WTC11 (cell line): ENCODE results near the gene COX7A2.

ENCODE experiments used
- JUN ChIP-seq: sonication (generic); formaldehyde crosslinking; IDR thresholded peaks from 2 replicates; pipeline ENCODE4 v1.8.0; 2023; ENCODE audit warnings: mild to moderate bottlenecking, missing genetic modification reagents
- TF ChIP-seq, protein P1 (sequence below): sonication (generic); formaldehyde crosslinking; IDR thresholded peaks from 2 replicates; pipeline ENCODE4 v1.8.0; 2022; ENCODE audit warnings: missing genetic modification reagents
- TF ChIP-seq, protein P2 (sequence below): sonication (generic); formaldehyde crosslinking; conservative IDR thresholded peaks from 2 replicates; pipeline ENCODE4 v1.8.1; 2022; ENCODE audit warnings: mild to moderate bottlenecking, missing genetic modification reagents
- TF ChIP-seq, protein P3 (sequence below): sonication (generic); formaldehyde crosslinking; IDR thresholded peaks from 2 replicates; pipeline ENCODE4 v1.8.1; 2023; ENCODE audit warnings: mild to moderate bottlenecking, missing genetic modification reagents
- TF ChIP-seq, protein P4 (sequence below): sonication (generic); formaldehyde crosslinking; IDR thresholded peaks from 2 replicates; pipeline ENCODE4 v1.8.0; 2022; ENCODE audit warnings: mild to moderate bottlenecking, missing genetic modification reagents

DNA sequence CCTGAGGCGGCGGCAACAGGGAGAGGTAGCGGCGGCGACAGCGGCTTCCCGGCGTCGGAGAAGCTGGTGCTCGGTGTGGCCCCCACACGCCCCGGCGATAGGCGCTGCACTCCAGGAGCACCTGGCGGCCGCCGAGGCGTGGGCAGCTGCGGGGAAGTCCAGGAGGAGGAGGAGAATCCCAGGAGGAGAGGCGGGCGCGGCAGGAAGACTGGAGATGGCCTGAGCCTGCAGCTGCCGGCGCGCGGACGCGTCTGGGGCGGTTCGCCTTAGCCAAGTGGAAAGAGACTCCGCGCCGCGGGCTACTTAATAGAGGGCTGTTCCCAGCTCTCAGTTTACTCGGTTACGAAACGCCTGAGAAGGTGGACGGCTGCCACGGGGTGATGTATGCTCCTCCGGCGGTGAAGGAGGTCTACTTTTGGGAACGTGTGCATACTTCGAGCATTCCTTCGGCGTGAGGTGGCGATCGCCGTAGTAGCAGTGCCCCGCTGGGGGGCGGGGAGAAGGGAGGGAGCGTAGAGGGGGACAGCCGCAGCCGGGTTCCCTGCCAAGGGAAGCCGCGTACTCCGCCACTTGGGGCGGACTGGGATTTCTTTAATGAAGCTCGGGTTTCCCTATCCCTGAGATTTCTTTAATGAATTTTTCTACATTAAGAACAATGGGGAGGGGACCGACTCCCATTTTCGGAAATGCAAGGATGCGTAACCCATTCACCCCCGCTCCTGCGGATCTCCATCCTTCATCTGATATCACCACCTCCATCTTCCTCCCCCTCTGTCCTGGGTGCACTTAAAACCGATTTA lies 37.6 kb downstream of the COX7A2 start, which contains the start of gene COL12A1:
- TF ChIP-seq JUN, result no peak
- TF ChIP-seq, protein P1, sequence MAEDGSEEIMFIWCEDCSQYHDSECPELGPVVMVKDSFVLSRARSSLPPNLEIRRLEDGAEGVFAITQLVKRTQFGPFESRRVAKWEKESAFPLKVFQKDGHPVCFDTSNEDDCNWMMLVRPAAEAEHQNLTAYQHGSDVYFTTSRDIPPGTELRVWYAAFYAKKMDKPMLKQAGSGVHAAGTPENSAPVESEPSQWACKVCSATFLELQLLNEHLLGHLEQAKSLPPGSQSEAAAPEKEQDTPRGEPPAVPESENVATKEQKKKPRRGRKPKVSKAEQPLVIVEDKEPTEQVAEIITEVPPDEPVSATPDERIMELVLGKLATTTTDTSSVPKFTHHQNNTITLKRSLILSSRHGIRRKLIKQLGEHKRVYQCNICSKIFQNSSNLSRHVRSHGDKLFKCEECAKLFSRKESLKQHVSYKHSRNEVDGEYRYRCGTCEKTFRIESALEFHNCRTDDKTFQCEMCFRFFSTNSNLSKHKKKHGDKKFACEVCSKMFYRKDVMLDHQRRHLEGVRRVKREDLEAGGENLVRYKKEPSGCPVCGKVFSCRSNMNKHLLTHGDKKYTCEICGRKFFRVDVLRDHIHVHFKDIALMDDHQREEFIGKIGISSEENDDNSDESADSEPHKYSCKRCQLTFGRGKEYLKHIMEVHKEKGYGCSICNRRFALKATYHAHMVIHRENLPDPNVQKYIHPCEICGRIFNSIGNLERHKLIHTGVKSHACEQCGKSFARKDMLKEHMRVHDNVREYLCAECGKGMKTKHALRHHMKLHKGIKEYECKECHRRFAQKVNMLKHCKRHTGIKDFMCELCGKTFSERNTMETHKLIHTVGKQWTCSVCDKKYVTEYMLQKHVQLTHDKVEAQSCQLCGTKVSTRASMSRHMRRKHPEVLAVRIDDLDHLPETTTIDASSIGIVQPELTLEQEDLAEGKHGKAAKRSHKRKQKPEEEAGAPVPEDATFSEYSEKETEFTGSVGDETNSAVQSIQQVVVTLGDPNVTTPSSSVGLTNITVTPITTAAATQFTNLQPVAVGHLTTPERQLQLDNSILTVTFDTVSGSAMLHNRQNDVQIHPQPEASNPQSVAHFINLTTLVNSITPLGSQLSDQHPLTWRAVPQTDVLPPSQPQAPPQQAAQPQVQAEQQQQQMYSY (CRISPR knock-in tag), result no peak
- TF ChIP-seq, protein P2, sequence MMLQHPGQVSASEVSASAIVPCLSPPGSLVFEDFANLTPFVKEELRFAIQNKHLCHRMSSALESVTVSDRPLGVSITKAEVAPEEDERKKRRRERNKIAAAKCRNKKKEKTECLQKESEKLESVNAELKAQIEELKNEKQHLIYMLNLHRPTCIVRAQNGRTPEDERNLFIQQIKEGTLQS (CRISPR knock-in tag), result no peak
- TF ChIP-seq, protein P3, sequence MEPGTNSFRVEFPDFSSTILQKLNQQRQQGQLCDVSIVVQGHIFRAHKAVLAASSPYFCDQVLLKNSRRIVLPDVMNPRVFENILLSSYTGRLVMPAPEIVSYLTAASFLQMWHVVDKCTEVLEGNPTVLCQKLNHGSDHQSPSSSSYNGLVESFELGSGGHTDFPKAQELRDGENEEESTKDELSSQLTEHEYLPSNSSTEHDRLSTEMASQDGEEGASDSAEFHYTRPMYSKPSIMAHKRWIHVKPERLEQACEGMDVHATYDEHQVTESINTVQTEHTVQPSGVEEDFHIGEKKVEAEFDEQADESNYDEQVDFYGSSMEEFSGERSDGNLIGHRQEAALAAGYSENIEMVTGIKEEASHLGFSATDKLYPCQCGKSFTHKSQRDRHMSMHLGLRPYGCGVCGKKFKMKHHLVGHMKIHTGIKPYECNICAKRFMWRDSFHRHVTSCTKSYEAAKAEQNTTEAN (CRISPR knock-in tag), result no peak
- TF ChIP-seq, protein P4, sequence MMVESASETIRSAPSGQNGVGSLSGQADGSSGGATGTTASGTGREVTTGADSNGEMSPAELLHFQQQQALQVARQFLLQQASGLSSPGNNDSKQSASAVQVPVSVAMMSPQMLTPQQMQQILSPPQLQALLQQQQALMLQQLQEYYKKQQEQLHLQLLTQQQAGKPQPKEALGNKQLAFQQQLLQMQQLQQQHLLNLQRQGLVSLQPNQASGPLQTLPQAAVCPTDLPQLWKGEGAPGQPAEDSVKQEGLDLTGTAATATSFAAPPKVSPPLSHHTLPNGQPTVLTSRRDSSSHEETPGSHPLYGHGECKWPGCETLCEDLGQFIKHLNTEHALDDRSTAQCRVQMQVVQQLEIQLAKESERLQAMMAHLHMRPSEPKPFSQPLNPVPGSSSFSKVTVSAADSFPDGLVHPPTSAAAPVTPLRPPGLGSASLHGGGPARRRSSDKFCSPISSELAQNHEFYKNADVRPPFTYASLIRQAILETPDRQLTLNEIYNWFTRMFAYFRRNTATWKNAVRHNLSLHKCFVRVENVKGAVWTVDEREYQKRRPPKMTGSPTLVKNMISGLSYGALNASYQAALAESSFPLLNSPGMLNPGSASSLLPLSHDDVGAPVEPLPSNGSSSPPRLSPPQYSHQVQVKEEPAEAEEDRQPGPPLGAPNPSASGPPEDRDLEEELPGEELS (CRISPR knock-in tag), result 0 out of 2 replicates have a peak, but pooled peaks have one; percentile 14
